HG03064 (cell line): ENCODE measurements around the gene SGPP1.
A peak's percentile ranks its signal among the peaks of the same experiment; 100 is the strongest.
"Not testable (repeated sequence)": the region's sequence is repeated elsewhere in the genome, so short reads cannot be mapped to it uniquely, and the experiment has no call there.

ENCODE experiments used
- ATAC-seq: cut with Tn5 transposase; IDR thresholded peaks from one replicate; pipeline ENCODE4 v1.9.1; 2021; ENCODE audit warnings: low read depth; ENCODE audit not compliant: unreplicated experiment

SGPP1 gene

GRCh38 chr14:63677891-63678379, 49.9 kb downstream of the SGPP1 start:
- ATAC-seq, result no peak

GRCh38 chr14:63676615-63677014, 51.2 kb downstream of the SGPP1 start:
- ATAC-seq, result no peak

- no peak for ATAC-seq
Measured at GRCh38 chr14:63673886-63674497, 53.9 kb downstream of the SGPP1 start.

- no peak for ATAC-seq
Measured at GRCh38 chr14:63673255-63673654, 54.6 kb downstream of the SGPP1 start.

- peak; percentile 74 for ATAC-seq
Measured at GRCh38 chr14:63672417-63673180, 55.3 kb downstream of the SGPP1 start.

- no peak for ATAC-seq
Measured at GRCh38 chr14:63671987-63672386, 55.9 kb downstream of the SGPP1 start.

- ATAC-seq, result no peak
Measured at GRCh38 chr14:63670692-63671091, 57.2 kb downstream of the SGPP1 start.

GRCh38 chr14:63666335-63666734, 61.5 kb downstream of the SGPP1 start:
- ATAC-seq, result no peak

- ATAC-seq, result no peak
Measured at GRCh38 chr14:63663428-63664341, 64.2 kb downstream of the SGPP1 start.

- no peak for ATAC-seq
Measured at GRCh38 chr14:63662776-63663175, 65.1 kb downstream of the SGPP1 start.

GRCh38 chr14:63661881-63662280, 66.0 kb downstream of the SGPP1 start:
- ATAC-seq, result not testable (repeated sequence)

GRCh38 chr14:63659726-63660125, 68.1 kb downstream of the SGPP1 start:
- ATAC-seq, result no peak

- ATAC-seq, result no peak
Measured at GRCh38 chr14:63656194-63656593, 71.7 kb downstream of the SGPP1 start.

GRCh38 chr14:63654936-63655335, 72.9 kb downstream of the SGPP1 start:
- ATAC-seq, result no peak

- no peak for ATAC-seq
Measured at GRCh38 chr14:63654346-63654745, 73.5 kb downstream of the SGPP1 start.

GRCh38 chr14:63652406-63652805, 75.5 kb downstream of the SGPP1 start:
- no peak for ATAC-seq

- peak; percentile 73 for ATAC-seq
Measured at GRCh38 chr14:63650256-63650952, 77.5 kb downstream of the SGPP1 start.

GRCh38 chr14:63647696-63648410, 80.0 kb downstream of the SGPP1 start:
- no peak for ATAC-seq

GRCh38 chr14:63644741-63645140, 83.1 kb downstream of the SGPP1 start:
- ATAC-seq, result no peak
